ENCODE measurements around the gene ARHGEF28.

The ARHGEF28 gene

DNA sequence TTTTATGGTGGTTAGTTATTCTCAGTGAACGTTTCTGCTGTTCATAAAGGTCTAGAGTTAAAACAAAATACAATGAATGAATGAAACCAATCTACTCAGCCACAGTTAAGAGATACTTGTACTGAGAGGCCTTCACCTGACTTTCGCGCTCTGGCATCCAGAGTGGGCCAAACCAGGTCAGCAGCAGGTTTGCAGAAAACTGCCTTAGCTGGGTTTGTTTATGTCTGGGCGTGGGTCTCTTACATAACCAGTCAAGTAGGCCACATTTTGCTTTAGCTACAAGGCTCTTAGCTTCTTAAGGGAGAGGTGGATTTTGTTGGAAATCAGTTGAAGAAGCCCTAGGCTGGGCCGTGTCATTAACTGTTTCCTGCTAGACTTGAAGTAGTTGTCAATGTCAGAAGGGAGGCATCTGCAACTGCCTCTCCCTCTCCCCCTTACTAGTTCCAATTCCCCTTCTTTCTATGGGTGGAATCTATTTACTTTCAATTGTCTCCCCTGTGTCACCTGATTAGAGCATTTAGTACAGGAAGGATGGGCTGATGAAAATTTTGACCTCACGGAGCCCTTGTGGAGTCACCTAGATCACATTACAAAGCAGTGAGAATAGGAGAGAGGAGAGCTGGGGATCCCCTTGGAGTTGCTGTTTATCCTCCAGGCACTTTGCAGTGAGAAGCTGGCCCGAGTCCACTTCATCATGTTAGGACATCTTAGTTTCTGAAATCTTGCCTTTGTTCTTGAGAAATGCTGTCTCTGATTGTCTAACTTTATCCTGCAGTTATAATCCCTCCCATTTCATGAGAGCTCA is 200.5 kb downstream of the ARHGEF28 start:
- DNase-seq = no peak

DNA sequence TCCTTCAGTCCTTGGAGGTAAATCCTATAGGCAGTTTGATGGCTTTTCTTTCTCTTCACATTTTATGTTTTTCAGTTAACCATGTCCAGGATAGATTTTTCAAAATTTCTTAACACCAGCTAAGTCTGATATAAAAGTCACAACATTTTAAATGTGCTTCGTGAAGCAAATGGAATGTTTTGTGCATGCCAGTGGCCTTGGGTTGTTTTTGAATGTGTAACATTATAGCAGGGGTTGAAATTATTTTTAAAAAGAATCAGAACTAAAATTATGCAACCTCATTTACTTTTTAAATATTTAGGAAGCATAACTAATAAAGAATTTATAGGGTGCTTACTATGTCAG is 201.1 kb downstream of the ARHGEF28 start:
- DNase-seq = no peak

DNA sequence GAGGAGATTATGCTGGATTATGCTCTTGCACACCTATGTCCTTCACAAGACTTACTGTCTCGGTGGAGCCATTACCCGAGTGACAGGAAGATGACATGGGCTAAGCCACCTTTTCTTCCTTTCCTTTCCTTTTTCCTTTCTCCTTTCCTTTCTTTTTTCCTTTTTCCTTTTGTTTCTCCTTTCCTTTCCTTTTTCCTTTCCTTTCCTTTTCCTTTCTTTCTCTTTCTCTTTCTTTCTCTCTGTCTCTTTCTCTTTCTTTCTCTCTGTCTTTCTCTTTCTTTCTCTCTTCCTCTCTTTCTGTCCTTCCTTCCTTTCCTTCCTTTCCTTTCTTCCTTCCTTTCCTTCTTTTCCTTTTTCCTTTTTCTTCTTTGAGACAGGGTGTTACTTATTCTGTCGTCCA is 202.5 kb downstream of the ARHGEF28 start:
- no peak for DNase-seq

DNA sequence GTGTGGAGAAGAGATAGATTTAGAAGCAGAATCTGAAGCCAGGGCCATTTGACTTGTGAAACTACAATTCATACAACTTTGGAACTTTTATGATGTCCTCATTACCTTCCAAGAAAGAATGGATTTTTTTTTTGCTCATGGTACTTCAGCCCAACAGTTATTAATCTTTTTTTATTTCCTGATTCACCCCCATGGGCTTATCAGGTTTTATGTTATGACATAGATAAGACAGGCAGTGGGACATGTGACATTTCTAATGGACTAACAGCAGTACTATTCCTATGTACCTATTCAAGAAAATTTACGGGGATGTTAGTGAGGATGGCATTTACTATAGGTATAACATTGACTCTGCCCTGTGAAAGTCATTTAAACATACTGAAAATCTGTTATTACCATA is 204.7 kb downstream of the ARHGEF28 start:
- no peak for DNase-seq

DNA sequence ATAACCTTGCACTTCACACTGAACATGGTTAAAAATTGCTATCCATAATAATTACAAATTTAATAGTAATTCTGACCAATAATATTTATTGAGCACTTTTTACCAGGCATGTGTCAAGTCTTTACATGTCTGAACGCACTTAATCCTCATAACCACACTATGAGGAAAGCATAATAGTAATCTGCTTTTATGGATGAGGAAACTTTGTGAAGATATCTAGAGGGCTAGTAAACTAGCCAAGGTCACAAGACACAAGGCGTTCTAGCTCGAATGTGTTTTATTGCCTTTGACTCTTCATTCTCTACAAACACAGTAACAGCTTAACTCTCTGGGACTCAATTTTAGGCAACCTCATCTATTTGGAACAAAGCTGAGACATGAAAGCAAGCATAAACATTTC is 205.1 kb downstream of the ARHGEF28 start:
- DNase-seq = no peak

DNA sequence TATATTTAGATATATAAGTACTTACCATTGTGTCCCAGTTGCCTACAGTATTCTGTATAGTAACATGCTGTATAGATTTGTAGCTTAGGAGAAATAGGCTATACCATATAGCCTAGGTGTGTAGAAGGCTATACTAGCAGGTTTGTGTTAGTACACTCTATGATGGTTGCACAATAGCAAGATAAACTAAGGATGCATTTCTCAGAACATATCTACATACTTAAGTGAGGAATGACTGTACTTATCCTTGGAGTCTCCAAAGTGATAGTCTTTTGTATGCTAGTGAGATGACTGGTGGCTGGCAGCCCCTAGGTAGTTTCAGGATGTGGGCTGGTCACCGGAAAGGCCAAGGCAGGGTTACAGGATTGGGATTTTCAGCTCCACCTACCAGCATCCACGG is 208.7 kb downstream of the ARHGEF28 start:
- DNase-seq = no peak

DNA sequence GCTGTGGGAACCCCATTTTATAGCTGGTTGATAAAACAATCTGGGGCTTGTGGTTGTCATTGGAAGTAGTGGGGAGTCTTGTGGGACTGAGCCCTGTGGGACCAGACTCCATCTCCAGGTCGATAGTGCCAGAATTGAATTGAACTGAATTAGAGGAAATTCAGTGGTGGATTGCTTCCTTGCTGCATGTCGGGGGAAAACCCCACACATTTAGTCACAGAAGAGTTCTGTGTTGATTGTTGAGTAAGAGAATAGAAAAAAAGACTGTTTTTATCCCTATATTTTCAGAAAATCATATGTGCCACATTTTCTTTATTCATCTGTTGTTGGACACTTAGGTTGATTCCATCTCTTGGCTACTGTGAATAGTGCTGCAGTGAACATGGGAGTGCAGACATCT is 209.7 kb downstream of the ARHGEF28 start:
- no peak for DNase-seq

DNA sequence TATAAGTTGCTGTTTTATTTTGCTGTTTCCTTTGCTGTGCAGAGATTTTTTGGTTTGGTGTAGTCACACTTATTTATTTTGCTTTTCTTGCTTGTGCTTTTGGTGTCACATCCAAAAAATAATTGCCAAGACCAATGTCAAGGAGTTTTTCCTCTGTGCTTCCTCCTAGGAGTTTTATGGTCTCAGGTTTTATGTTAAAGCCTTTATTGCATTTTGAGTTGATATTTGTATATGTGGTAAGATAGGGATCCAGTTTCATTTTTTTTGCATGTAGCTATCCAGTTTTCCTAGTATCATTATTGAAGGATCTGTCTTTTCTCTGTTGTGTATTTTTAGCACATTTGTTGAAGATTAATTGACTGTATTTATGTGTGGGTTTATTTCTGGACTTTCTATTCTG is 210.6 kb downstream of the ARHGEF28 start:
- no peak for DNase-seq

DNA sequence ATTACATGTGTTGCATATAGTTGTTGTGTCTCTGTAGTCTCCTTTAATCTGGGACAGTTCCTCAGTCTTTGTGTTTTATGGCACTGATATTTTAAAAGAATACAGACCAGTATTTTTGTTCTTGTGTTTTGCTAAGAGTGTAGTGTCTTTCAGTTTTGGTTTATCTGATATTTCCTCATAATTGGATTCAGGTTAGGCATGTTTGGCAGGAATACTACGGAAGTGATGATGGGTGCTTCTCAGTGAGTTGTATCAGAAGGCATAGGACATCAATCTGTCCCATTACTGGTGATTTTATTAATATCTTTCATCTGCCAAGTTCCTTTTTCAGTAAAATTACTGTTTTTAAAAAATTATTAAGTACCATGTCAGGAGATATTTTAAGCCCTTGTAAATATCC is 212.9 kb downstream of the ARHGEF28 start:
- no peak for DNase-seq

DNA sequence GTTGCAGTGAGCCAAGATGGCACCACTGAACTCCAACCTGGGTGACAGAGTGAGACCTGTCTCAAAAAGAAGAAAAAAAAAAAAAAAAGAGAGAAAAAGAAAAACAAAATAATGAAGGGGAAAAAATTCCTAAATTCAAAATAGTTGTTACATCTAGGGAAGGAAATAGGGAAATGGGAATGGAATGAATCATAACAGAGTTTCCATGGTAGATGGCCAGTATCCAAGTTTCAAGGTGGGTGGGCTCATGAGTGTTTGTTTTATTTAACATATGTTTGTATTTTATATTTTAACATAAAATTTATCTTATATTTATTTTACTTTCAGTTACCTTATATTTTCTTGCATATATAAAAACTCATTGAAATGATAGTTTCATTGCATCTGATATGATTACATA is 215.6 kb downstream of the ARHGEF28 start:
- no peak for DNase-seq

DNA sequence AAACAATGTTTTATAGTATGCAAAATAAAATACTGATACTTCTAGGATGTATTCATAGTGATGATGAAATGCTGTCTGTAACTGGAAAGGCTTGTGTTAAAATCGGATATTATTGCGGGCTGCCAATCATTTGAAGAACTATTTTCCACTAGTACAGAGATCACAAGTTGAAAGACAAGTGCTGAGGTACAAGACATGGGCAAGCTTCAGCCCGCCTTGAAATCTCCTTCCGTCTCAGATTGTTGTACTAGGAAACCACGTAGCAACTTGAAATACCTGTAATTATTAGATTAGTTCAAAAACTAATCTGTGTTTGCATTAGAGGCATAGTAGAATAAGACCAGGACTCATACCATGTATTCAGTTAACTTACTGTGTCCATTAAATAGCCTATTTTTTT is 218.2 kb downstream of the ARHGEF28 start:
- DNase-seq = no peak

DNA sequence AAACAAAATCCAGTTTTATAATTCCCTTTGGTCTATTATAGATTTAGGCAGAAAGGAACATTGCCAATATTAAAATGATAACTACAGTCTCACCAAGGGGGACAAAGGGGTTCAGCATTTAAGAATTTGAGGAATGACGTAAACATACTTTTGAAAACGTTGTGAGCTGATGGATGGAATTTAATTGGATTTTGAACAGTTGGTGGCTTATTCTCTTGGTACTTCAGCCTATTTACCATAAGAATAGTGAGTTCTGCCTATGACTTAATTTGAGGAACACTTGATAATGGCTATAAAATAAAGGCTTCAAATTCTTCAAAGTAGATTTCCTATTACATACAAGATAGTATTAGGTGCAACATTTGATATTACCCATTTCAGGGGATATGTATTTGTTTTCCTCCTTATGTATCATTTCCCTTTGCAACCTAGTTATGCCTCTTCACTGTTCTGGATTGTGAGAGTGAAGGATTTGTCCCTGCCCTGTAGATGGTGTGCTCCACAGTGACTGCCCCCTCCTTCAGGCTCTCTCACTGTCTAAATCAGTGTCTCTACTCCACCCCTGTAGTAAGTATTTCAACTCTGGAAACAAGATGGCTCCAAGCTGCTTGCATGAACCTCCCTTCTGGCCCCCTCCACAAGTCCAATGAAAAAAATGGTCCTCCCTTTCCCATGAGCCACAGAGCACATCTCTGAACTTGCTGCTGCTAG is 225.6 kb downstream of the ARHGEF28 start:
- no peak for DNase-seq

DNA sequence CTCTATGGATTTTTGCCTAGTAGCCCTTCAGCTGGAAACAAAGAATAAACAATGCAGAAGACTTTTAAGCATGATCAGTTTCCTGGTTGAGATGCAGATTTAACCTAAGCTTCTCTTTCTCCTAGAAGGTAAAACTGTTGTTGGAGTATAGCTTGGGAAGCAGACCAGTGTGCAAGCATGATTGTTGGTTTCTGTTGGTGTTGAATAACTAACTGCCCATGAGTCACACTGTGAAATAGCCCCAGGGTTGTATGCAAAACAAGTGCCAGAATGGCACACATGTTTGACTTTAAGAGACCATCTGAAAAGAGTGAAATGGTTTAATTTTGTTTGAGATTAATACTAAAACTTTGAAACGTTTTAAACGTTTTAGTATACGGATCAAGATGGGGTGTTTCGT is 227.1 kb downstream of the ARHGEF28 start:
- no peak for DNase-seq

DNA sequence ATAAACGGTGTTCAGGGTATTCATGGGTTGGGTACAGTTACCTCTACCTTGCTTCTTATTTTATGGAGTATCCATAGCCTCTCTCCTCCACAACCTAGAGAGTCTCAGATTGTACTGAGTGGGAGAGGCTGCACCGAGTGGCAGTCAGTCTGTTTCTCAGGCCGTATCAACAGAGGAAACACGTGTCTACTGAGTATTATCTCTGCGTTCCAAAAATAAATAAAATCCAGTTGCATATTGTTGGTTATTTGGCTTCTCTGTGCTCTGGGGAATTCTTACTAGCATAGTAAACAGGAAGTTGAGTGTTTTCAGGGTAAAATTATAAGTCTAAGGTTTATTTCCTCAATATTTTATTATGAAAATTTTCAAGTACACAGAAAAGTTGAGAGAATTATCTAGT is 231.0 kb downstream of the ARHGEF28 start:
- no peak for DNase-seq

DNA sequence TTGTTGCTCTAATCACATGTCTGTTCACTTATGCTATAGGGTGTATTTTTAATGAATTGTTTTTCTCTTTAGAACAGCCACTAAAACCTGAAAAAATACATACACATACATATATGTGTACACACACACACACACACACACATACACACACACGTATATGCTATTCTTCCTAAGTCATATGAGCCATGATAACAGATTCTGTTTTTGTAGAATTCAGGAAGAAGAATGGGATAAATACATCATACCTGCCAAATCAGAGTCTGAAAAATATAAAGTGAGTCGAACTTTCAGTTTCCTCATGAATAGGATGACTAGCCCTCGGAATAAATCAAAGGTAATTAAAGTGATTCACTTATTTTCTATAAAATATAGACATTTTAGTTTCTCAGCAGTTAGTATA is 231.4 kb downstream of the ARHGEF28 start:
- DNase-seq = no peak

DNA sequence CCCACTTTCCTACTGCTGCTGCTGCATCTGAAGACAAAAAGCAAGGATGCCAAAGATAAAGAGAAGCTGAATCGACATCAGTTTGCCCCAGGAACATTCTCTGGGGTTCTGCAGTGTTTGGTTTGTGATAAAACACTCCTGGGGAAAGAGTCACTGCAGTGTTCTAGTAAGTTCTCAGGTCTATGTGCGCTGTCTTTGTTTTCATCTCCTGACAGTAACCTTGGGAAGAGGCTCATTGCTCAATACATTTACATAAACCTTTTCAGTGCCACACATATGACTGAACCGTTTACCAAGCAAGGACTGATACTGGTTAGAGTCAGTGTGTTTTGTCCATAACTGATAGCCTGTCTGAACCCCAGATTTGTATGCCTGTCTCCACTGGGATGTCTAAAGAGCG is 232.1 kb downstream of the ARHGEF28 start:
- DNase-seq = no peak

DNA sequence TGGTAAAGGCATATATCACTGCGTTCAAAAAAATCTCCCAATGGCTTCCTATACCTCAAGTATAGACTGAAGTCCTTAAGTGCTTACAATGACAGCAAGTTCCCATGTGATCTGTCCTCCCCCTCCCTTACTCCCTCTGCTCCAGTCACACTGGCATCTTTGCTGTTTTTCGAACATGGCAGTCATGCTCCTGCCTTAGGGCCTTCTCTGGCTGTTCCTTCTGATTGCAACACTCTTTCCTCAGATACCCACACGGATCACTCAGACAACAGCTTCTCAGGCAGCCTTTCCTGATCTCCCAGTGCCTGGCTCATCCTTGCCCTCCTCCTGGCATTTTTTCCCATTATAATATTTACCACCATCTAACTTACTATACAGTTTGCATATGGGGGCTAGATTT is 232.8 kb downstream of the ARHGEF28 start:
- no peak for DNase-seq

DNA sequence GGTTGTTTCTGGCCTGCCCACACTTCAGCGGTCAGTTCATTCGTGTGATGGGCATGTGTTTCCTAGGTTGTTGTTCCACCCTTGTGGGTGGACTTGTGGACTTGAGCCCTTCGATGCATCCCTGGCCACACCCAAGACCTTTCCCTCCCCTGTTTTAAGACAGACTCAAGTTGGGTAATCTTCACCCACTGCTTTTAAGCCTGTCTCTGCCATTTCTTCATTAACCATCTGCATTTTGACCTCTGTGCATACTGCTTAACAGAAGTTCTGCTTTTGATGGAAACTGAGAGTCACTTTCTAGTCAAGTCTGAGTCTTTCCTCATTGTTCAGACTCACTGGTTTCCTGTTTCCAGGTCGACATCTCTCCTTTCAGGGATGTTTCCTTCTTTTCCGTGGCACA is 233.7 kb downstream of the ARHGEF28 start:
- no peak for DNase-seq

DNA sequence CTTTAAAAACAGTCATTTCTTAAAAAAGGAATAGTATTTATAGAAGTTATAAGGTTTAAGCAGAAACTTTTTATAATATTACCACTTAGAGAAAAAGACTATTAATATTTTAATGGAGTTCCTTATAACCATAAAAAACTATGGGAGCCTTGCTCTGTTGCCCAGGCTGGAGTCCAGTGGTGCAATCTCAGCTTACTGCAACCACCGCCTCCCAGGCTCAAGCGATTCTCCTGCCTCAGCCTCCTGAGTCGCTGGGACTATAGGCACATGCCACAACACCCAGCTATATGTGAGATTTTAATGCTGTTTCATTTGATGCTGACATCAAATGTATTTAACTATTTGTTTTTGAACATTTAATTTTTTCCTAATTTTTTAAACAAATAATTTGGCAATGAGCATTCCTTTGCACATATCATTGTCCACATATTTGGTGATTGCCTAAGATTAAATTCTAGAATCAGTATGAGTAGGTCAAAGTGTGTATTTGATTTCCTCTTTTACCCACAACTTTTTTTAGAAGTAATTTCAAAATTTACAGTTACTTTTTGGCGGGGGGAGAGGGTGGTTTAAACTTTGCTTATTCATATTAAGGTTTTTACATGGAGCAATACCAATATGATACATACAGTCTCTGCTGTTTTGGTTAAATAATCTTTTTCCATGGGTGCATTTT is 235.5 kb downstream of the ARHGEF28 start:
- no peak for DNase-seq

DNA sequence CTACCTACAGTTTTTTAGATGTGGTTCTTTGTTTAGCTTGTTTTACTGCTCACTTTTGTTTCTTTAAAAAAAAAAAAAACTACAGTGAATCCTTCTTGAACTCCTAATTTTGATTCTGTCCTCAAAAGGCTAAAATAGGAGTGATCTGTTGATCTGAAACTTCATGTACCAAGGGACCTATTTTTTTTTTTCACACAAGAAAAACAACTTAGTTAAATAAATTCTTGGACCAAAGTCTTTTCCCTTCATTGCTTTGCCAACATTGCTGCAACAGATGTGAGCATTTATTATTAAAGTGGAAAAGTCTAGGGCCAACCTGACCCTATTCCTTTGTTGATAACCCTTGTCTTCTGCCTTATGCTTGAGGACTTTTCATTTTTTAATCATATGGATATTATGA is 236.8 kb downstream of the ARHGEF28 start:
- DNase-seq = no peak

DNA sequence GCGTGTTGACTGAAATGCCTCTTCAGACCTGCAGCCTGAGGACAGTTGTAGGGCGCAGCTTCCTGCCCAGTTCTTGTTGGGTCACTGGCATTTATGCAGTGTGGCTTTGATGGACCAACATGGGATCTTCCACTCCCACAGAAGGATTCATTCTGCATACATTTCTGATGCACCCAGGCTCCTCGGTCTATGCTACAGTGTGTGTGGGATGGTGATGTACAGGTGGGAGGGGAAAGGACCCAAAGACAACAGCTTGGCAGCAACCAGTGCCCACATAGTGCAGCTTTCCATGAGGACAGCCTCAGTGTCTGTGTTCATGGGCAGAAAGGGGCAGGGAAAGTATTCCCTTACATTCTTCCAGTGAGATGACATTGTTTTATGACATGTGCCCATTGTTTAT is 237.9 kb downstream of the ARHGEF28 start:
- DNase-seq = no peak

DNA sequence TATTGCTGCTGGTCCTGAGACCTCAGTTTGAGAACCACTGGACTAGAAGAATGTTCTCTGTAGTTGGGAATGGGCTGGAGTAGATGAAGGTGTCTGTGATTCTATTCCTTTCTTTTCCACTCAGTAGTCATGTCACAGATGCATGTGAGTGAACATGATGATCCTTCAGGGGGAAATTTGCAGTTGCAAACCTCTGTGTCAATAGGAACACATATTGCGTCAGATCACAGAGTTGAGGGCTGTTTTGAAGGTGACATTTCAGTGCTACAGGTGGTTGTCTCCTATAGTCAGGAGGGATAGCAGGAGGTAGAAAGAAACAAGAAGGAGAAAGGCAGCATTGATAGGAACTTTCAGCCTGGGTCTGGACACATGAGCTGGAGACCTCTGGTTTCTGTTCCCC is 239.3 kb downstream of the ARHGEF28 start:
- no peak for DNase-seq

DNA sequence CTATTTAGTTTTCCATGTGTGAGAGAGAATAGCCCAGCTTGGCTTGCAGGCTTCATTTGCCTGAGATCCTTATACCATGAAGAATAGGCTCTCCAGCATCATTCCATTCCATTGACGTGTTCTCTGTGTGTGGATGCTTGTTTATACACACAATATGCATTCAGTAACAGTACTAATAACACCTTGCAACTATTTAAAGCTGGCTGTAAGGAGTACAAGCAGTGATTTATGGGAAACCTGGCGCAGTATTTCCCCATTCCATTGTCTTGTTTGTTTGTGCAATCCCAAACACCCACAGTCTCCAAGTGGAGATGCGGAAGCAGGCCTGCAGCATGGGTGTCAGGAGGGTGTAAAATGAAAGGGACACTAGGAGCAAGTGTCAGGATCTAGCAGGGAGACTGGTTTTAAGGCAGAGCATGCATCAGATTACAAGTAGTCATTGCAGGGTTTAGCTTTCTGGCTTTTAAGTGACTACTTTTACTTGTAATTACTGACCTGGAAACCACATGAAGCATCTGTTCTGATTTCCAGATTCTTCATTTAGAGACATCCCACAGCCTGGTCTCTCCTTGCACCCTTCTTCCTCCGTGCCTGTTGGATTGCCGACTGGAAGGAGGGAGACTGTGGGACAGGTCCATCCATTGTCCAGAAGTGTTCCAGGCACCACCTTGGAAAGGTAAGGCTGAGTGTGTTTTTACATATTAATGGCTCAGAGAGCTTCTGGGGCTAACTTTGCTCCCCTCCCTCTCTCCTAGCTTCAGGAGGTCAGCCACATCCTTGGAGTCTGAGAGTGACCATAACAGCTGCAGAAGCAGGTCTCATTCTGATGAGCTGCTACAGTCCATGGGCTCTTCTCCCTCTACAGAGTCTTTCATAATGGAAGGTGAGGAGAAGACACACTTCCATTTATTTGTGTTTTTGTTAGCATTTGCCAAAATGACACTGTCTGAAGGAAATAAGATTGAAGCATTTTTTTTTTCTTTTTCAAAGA is 241.6 kb downstream of the ARHGEF28 start:
- DNase-seq = no peak
